ENCODE measurements around the gene CD2AP.

- TF ChIP-seq POLR2A (IDR thresholded peaks at IDR 0.05), result no peak
- no peak for TF ChIP-seq CTCF (IDR thresholded peaks at IDR 0.05 in 8 of 11, conservative IDR thresholded peaks at IDR 0.05 in 3 of 11)
- no peak for TF ChIP-seq POLR2AphosphoS5 (IDR thresholded peaks at IDR 0.05)
Observed at GRCh38 chr6:47446669-47447330, 30.8 kb upstream of the CD2AP start.

Data from spleen (tissue), 7 donors.